Calu3 (cell line): ENCODE data around the gene NPTXR. TPM values are rescaled to one million over a fixed set of nuclear protein-coding genes. Genes with fewer than 3 reads are reported as not detected.

Experiments used
- BruUV-seq: library from RNA; stranded (reverse); fragments of 400-500 nt; replicated peaks from 2 replicates; lab custom pipeline; 2021; lab: Mats Ljungman, UMichigan
- CTCF ChIA-PET: fragments of 300-600 bp; sonication (Branson Sonifier 250); formaldehyde crosslinking; loops from one replicate; lab custom pipeline; 2022; ENCODE audit warnings: antibody characterized with exemption; lab: Charles Lee
- DNase-seq: peaks from one replicate; pipeline ENCODE4 v3.0.0; 2022
- H3K27ac Mint-ChIP-seq: one replicate; pipeline ENCODE4 v1.8.0; 2022; ENCODE audit warnings: mixed read lengths; ENCODE audit not compliant: unreplicated experiment
- H3K27me3 Mint-ChIP-seq: one replicate; pipeline ENCODE4 v1.8.0; 2022; ENCODE audit warnings: mixed read lengths; ENCODE audit not compliant: unreplicated experiment
- H3K36me3 Mint-ChIP-seq: one replicate; pipeline ENCODE4 v1.8.0; 2022; ENCODE audit warnings: mild to moderate bottlenecking, moderate library complexity, mixed read lengths; ENCODE audit not compliant: insufficient read depth, unreplicated experiment
- H3K4me1 Mint-ChIP-seq: one replicate; pipeline ENCODE4 v1.8.0; 2022; ENCODE audit warnings: mild to moderate bottlenecking, low read depth, mixed read lengths; ENCODE audit not compliant: unreplicated experiment
- H3K4me3 Mint-ChIP-seq: one replicate; pipeline ENCODE4 v1.8.0; 2022; ENCODE audit warnings: mild to moderate bottlenecking, low read depth, moderate library complexity, mixed read lengths; ENCODE audit not compliant: unreplicated experiment
- H3K9me3 Mint-ChIP-seq: one replicate; pipeline ENCODE4 v1.8.0; 2022; ENCODE audit warnings: low read depth, mixed read lengths; ENCODE audit not compliant: unreplicated experiment
- CTCF ChIP-seq: fragments of 200-600 bp; IDR thresholded peaks from one replicate; pipeline ENCODE4 v1.8.0; 2022; ENCODE audit warnings: antibody characterized with exemption; ENCODE audit not compliant: unreplicated experiment
- intact Hi-C: fragments of 100-400 bp; cut with micrococcal nuclease; formaldehyde crosslinking; loops from one replicate; pipeline ENCODE4 v1.10.0; 2022; ENCODE audit not compliant: unreplicated experiment
- total RNA-seq: library from RNA; stranded (reverse); gene quantifications from 2 replicates; pipeline ENCODE4 v1.2.3, GENCODE V29; 2022

NPTXR gene
- total RNA-seq, 1 experiment from 2014 or later: 6.1 TPM

- CTCF ChIA-PET: no interaction called here
- no peaks in the 10 kb centered on the region for H3K9me3 Mint-ChIP-seq
- intact Hi-C loops: no loop called here
- BruUV-seq: no TSS peak
- no peak overlapping the region for H3K4me3 Mint-ChIP-seq
- H3K36me3 Mint-ChIP-seq: no peaks in the 10 kb centered on the region
- H3K27ac Mint-ChIP-seq: no peak overlapping the region
- DNase-seq: no peak
- TF ChIP-seq CTCF: no peak
- peaks cover 32% of the 10 kb centered on the region for H3K27me3 Mint-ChIP-seq
- H3K4me1 Mint-ChIP-seq: peaks cover 7% of the 10 kb centered on the region
Observed at GRCh38 chr22:38834215-38834953, 9.4 kb downstream of the NPTXR start.

- CTCF ChIA-PET: no interaction called here
- intact Hi-C loops: no loop called here
Observed at GRCh38 chr22:38833061-38833460, 10.8 kb downstream of the NPTXR start.

DNA sequence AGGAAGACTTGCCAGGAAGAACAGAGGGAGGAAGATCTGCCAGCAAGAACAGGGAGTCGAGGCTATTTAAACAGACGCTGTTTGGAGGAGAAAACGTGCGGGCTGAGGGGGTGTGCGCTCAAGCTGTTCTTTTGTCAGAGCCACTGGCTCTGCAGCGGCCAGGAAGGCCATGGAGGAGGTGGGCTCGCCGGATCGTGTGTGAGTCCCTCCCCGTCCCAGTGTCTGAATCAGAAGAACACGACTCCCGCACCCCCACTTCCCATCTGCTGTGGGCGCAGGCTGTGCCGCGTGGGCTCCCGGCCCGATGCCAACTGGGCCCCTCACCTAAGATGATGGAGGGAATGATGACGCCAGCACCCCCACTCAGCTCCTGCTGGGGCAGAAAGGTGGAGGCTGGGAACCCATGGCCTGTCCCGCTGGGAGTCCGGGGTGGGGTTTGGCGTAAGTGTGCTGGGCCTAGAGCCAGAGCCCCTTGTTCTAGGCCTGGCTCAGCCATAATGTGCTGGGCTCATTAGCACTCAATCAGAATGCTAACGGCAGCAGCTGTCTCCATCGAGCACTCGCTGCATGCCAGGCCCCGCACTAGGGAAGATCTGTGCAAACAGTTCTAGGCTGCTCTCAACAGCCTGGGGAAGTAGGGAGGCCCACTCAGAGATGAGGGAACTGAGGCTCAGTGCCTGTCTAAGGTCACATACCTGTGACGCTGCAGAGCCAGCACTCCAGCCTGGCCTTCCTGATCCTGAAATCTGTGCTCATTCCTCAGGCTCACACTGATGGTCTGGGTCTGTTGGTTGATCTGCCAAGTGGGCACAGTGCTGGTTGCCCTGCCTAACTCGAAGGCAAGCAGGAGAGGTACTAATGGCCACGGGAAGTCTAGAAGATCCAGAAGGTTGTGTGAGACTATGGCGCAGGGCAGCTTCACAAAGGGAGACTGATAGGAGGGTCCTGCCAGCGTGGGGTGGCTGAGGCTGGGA, 11.5 kb downstream of the NPTXR start:
- intact Hi-C loops: no loop called here
- H3K36me3 Mint-ChIP-seq: no peaks in the 10 kb centered on the region
- no peak overlapping the region for H3K27ac Mint-ChIP-seq
- CTCF ChIA-PET: interaction anchor here (0.6 to 0.7 kb wide), 2 partner anchors 14 to 114 kb away, joined by 3 to 4 read pairs; no protein-coding TSS in a partner anchor
- TF ChIP-seq CTCF: no peak
- H3K4me1 Mint-ChIP-seq: peaks cover 7% of the 10 kb centered on the region
- H3K9me3 Mint-ChIP-seq: no peaks in the 10 kb centered on the region
- DNase-seq: no peak
- H3K27me3 Mint-ChIP-seq: peaks cover 38% of the 10 kb centered on the region
- no peak overlapping the region for H3K4me3 Mint-ChIP-seq
- BruUV-seq: no TSS peak

More at GRCh38 chr22:38833061-38833460, 10.8 kb downstream of the NPTXR start:
- TF ChIP-seq CTCF: no peak
- Mint-ChIP-seq H3K4me3 (no peak overlapping the region), H3K27me3 (peaks cover 30% of the 10 kb centered on the region), H3K9me3 (no peaks in the 10 kb centered on the region), H3K27ac (no peak overlapping the region), H3K36me3 (no peaks in the 10 kb centered on the region), H3K4me1 (peaks cover 7% of the 10 kb centered on the region)
- BruUV-seq: no TSS peak
- no peak for DNase-seq

DNA sequence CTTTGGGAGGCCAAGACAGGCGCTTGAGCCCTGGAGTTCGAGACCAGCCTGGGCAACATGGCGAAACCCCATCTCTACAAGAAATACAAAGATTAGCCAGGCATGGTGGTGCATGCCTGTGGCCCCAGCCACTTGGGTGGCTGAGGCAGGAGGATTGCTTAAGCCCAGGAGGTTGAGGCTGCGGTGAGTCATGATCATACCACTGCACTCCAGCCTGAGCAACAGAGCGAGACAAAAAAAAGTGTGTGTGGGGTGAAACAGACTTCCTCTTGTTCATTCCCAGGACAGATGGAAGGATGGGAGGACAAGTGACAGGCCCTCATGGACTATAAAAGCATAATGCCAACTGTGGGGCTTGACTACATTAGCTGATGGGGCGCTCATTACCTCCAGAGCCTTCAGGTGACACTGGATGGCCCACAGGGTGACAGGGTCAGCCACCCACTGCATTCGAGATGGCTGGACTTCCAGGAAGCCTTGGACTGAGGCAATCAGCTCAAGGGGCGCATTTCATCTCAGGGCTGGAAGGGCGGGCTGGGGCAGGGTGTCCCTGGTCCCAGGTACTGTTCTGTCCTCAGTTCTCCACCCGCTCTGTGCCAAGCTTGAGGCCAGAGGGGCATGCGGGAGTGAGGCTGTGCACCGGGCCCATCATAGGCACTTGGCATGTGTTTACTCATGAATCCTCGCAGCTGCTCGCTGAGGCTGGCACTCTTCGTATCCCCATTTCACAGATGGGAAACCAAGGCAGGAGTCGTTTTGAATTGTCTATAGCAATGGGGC, 12.5 kb downstream of the NPTXR start:
- no TSS peak for BruUV-seq
- DNase-seq: peak; percentile 51
- H3K4me1 Mint-ChIP-seq: peaks cover 7% of the 10 kb centered on the region
- intact Hi-C loops: no loop called here
- no peak overlapping the region for H3K27ac Mint-ChIP-seq
- CTCF ChIA-PET: interaction anchor here (0.7 kb wide), 1 partner anchor 113 kb away, joined by 3 read pairs; no protein-coding TSS in a partner anchor
- peaks cover 45% of the 10 kb centered on the region for H3K27me3 Mint-ChIP-seq
- no peaks in the 10 kb centered on the region for H3K9me3 Mint-ChIP-seq
- H3K36me3 Mint-ChIP-seq: no peaks in the 10 kb centered on the region
- no peak for TF ChIP-seq CTCF
- H3K4me3 Mint-ChIP-seq: no peak overlapping the region
